ENCODE measurements around the gene RAB3D. TPM values are rescaled to one million over a fixed set of nuclear protein-coding genes. Genes with fewer than 3 reads are reported as not detected.

The RAB3D gene
- total RNA-seq (15.4 and 20.0 TPM in 2 replicates), polyA plus RNA-seq (11.5 and 16.2 TPM in 2 replicates), polyA minus RNA-seq (ENCODE audit: low replicate concordance) (81.4 and 87.0 TPM in 2 replicates)
- 5.2 and 6.8 TPM in 2 replicates for polyA plus RNA-seq (2012)

- Histone ChIP-seq H3K27ac (ENCODE audit: insufficient read depth, low read length) (no peak within 1 kb of the TSS), H2AFZ (ENCODE audit: low read length) (peak within 1 kb of the TSS; percentile 84), H3K9ac (ENCODE audit: insufficient read depth, low read length) (peak within 1 kb of the TSS; percentile 36), H3K27me3 (ENCODE audit: control insufficient read depth, insufficient read depth, low read length) (no peaks in the 10 kb centered on the region), H3K79me2 (ENCODE audit: control insufficient read depth, insufficient read depth, low read length) (no peaks in the 10 kb centered on the region), H3K9me3 (ENCODE audit: control insufficient read depth, insufficient read depth, low read depth, low read length) (no peaks in the 10 kb centered on the region), H3K4me1 (ENCODE audit: control insufficient read depth, extremely low read depth, insufficient read depth, low read length) (peaks cover 9% of the 10 kb centered on the region), H3K4me2 (ENCODE audit: extremely low read depth, insufficient read depth, low read length) (peak within 1 kb of the TSS; percentile 86), H4K20me1 (ENCODE audit: control insufficient read depth, extremely low read depth, insufficient read depth, low read length) (no peaks in the 10 kb centered on the region), H3K36me3 (ENCODE audit: control insufficient read depth, insufficient read depth, low read length) (peaks cover 5% of the 10 kb centered on the region), H3K4me3 (replicated peaks in 1 of 4; ENCODE audit: control extremely low read depth in 1 of 4, insufficient read depth in 1 of 4, low read depth in 3 of 4, low read length in 4 of 4) (peak within 1 kb of the TSS; percentile 48 to 68 (median 56))
- no peak for TF ChIP-seq CTCF (conservative IDR thresholded peaks at IDR 0.05 in 1 of 2, IDR thresholded peaks at IDR 0.05 in 1 of 2; ENCODE audit: low read depth in 1 of 2, low read length in 2 of 2)
- no peak for TF ChIP-seq EZH2 (IDR thresholded peaks at IDR 0.05; ENCODE audit: low read length, missing control alignments)
- DNase-seq (ENCODE audit: low read depth in 2 of 2), result peak; percentile 73 to 90
These were observed at the start of gene RAB3D for GRCh38 chr19:11339254-11340098. RAB3D (minus strand) TSS chr19:11339657; CDS start chr19:11337399, 2,258 bp downstream.

DNA sequence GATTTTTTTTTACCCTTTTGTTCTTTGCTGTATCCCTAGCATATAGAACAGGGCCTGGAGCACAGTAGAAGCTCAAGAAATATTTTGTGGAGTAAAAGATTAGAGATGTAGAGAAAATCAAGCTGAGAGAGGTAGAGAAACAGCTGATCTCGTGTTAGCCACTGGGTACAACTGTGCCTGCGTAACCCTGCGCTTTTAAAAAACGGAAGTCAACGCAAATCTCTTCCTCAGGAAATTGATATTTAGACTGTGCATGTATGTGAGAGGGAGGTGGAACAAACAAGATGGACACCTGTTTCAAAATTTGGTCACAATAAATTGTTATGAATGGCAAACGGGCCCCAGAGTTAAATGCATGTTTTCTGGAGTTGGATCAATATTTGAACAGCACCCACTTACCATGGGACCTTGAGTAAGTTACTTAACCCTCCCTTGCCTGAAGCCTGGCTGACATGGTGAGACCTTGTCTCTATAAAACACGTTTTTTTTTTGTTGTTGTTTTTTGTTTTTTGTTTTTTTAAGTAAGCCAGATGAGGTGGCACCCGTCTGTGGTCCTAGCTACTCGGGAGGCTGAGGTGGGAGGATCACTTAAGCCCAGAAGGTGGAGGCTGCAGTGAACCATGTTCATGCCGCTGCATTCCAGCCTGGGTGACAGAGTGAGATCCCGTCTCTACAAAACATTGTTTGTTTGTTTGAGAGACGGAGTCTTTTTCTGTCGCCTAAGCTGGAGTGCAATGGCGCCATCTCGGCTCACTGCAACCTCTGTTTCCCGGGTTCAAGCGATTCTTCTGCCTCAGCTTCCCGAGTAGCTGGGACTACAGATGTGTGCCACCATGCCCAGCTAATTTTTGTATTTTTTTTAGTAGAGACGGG is 47.9 kb upstream of the RAB3D start:
- no peak for TF ChIP-seq CTCF (conservative IDR thresholded peaks at IDR 0.05 in 1 of 2, IDR thresholded peaks at IDR 0.05 in 1 of 2; ENCODE audit: low read depth in 1 of 2, low read length in 2 of 2)
- no peak for TF ChIP-seq EZH2 (IDR thresholded peaks at IDR 0.05; ENCODE audit: low read length, missing control alignments)
- Histone ChIP-seq H3K9me3 (ENCODE audit: control insufficient read depth, insufficient read depth, low read depth, low read length) (no peaks in the 10 kb centered on the region), H3K4me2 (ENCODE audit: extremely low read depth, insufficient read depth, low read length) (no peak overlapping the region), H3K4me1 (ENCODE audit: control insufficient read depth, extremely low read depth, insufficient read depth, low read length) (no peaks in the 10 kb centered on the region), H2AFZ (ENCODE audit: low read length) (no peak overlapping the region), H4K20me1 (ENCODE audit: control insufficient read depth, extremely low read depth, insufficient read depth, low read length) (no peaks in the 10 kb centered on the region), H3K27ac (ENCODE audit: insufficient read depth, low read length) (no peak overlapping the region), H3K79me2 (ENCODE audit: control insufficient read depth, insufficient read depth, low read length) (no peaks in the 10 kb centered on the region), H3K4me3 (replicated peaks in 1 of 4; ENCODE audit: control extremely low read depth in 1 of 4, insufficient read depth in 1 of 4, low read depth in 3 of 4, low read length in 4 of 4) (no peak overlapping the region), H3K27me3 (ENCODE audit: control insufficient read depth, insufficient read depth, low read length) (no peaks in the 10 kb centered on the region), H3K36me3 (ENCODE audit: control insufficient read depth, insufficient read depth, low read length) (no peaks in the 10 kb centered on the region), H3K9ac (ENCODE audit: insufficient read depth, low read length) (no peak overlapping the region)
- DNase-seq (ENCODE audit: low read depth in 2 of 2), result no peak

- Histone ChIP-seq H4K20me1 (ENCODE audit: control insufficient read depth, extremely low read depth, insufficient read depth, low read length) (no peaks in the 10 kb centered on the region), H3K4me1 (ENCODE audit: control insufficient read depth, extremely low read depth, insufficient read depth, low read length) (peaks cover 2% of the 10 kb centered on the region), H3K4me3 (replicated peaks in 1 of 4; ENCODE audit: control extremely low read depth in 1 of 4, insufficient read depth in 1 of 4, low read depth in 3 of 4, low read length in 4 of 4) (no peak overlapping the region), H3K36me3 (ENCODE audit: control insufficient read depth, insufficient read depth, low read length) (no peaks in the 10 kb centered on the region), H3K9me3 (ENCODE audit: control insufficient read depth, insufficient read depth, low read depth, low read length) (no peaks in the 10 kb centered on the region), H3K27ac (ENCODE audit: insufficient read depth, low read length) (no peak overlapping the region), H2AFZ (ENCODE audit: low read length) (no peak overlapping the region), H3K27me3 (ENCODE audit: control insufficient read depth, insufficient read depth, low read length) (no peaks in the 10 kb centered on the region), H3K4me2 (ENCODE audit: extremely low read depth, insufficient read depth, low read length) (no peak overlapping the region), H3K9ac (ENCODE audit: insufficient read depth, low read length) (no peak overlapping the region), H3K79me2 (ENCODE audit: control insufficient read depth, insufficient read depth, low read length) (peaks cover 4% of the 10 kb centered on the region)
- no peak for DNase-seq (ENCODE audit: low read depth in 2 of 2)
- TF ChIP-seq EZH2 (IDR thresholded peaks at IDR 0.05; ENCODE audit: low read length, missing control alignments) (no peak), CTCF (conservative IDR thresholded peaks at IDR 0.05 in 1 of 2, IDR thresholded peaks at IDR 0.05 in 1 of 2; ENCODE audit: low read depth in 1 of 2, low read length in 2 of 2) (no peak)
These were observed 45.3 kb upstream of the RAB3D start for GRCh38 chr19:11384778-11385129.
